HG03280 (cell line): ENCODE measurements around the gene BBIP1.
A peak's percentile ranks its signal among the peaks of the same experiment; 100 is the strongest.

Source experiments
- ATAC-seq: cut with Tn5 transposase; IDR thresholded peaks from one replicate; pipeline ENCODE4 v1.9.1; 2021; ENCODE audit warnings: mild to moderate bottlenecking, moderate library complexity; ENCODE audit not compliant: unreplicated experiment

Gene BBIP1, protein sequence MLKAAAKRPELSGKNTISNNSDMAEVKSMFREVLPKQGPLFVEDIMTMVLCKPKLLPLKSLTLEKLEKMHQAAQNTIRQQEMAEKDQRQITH

DNA sequence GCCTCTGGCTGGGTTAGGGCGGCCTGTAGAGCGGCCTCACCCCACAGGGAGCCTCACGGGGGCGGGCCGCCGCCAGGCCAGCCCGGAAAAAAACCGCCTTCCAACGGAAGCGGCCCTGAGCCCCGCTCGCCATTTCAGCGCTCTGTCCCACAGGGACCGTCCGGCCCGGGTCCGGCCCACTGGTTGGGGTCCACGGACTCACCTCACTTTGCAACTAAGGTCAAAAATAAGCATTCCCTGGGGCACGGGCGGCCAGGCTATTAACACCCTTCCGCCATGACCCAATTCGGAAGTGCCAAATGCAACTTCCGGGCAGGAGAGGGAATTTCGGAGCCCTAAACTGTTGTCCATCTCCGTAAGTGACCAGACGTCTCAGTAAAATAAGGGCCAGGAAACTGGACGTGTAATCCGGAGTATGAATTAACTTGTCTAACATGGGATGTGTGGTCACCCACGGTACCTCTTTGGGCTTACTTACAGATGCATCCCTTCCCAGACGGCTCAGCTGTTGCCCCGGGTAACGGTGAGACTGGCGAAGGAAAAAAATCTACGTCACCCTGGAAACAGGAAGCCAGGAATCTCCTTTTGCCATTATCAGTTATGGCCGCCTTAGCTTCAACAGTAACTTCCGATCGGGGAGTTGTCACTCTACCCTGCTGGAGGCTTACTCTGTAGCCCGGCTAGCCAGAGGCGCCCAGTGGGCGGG, at the start of gene BBIP1:
BBIP1 (minus strand) TSS at position 538 of the 706 bp plus-strand sequence. CDS start 1,023 bp downstream, outside the sequence.
- ATAC-seq = peak; percentile 82

DNA sequence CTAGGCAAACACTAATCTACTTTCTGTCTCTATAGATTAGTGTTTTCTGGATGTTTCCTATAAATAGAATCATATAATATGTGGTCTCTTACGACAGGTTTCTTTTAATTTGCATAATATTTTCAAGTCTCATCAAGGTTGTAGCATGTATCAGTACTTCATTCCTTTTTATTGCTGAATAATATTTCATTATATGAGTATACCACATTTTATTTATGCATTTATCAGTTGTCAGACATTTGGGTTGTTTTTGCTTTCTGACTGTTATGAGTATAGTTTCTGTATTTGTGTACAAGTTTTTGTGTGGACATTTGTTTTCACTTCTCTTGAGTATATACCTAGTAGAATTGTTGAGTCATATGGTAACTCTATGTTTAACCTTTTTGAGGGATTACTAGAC, 48.7 kb upstream of the BBIP1 start:
- ATAC-seq = peak; percentile 50

DNA sequence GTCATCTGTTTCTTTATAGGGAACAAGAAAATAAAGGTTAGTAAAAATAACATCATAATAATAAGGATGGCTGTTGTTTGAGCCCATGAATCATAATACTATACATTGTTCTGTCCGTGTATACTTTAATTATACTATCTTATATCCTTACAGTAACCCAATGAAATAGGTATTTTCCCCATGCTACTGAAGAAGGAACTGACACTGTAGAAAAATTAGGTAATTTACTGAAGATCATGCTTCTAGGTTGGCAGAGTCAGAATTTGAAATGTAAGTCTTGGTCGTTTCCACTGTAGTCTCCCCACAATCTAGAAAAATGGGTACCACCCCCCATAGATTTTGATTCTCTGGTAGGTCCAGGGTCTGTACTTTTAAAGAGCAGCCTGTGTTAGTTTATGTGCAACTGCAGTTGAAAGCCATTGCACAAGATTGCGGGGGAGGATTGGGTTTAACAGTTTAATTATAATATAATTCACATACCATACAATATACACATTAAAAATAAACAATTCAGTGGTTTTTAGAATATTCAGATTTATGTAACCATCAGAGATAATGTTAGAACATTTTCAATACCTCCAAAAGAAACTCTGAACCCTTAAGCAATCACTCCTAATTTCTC, 48.1 kb upstream of the BBIP1 start:
- no peak for ATAC-seq

DNA sequence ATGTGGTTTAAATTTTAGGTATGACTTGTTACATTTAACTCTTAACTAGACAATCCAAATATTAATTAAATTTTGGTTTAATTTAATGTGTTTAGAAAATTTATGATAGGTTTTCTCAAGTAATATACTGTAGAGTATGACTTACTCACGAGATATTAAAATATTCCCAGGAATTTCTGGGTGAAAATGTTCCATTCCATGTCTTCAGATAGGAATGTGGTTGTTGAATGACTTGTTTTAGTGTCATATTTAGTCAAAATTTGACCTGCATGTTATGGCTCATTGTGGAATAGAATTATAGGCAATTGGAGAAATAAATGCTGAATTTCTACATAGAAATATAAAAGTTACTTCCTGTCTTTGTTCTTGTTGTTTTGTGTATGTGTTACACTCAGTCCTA, 47.2 kb upstream of the BBIP1 start:
- ATAC-seq = no peak

DNA sequence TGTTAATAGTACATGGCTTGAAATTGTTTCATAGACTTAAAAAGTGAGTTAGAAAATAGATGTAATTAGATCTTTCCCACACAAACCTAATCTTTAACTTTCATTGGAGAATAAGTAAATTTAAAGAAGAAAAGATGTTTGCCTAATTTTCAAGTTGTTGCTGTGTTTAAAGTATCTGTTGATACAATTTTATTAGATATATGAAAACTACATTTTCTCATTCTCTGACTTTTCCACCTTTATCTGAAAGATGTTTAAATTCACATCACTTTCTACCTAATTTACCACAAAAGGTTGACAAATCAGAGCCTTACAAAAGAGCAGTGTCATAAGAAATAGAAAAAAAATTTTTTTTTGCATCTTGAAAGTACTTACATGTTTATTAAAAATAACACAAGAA, 46.2 kb upstream of the BBIP1 start:
- no peak for ATAC-seq

DNA sequence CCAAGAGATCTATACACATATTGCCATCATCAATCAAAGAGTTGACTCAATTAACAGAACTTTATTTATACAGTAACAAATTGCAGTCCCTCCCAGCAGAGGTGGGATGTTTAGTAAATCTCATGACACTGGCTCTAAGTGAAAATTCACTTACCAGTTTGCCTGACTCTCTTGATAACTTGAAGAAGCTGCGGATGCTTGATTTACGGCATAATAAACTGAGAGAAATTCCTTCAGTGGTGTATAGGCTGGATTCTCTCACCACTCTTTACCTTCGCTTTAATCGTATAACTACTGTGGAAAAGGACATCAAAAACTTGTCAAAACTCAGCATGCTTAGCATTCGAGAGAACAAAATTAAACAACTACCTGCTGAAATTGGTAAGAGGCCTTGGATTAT, 45.7 kb upstream of the BBIP1 start:
- no peak for ATAC-seq

DNA sequence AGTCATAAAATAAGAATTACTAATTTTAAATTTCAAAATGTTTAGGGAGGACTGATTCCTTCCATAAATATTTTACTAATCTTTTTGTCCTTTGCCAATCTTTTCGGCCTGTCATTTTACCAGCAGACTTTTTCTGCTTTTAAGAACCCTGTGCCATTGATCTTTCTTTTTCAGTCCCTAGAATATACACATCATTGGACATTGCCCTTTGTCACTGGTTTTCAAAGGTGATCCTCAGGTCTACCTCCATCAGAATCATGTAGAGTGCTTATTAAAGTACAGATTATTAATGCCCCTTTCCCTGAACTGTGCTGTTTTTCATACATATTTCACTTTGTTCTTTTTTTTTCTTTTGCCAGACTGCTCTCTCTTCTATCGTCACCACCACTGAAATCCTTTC, 44.2 kb upstream of the BBIP1 start:
- no peak for ATAC-seq

DNA sequence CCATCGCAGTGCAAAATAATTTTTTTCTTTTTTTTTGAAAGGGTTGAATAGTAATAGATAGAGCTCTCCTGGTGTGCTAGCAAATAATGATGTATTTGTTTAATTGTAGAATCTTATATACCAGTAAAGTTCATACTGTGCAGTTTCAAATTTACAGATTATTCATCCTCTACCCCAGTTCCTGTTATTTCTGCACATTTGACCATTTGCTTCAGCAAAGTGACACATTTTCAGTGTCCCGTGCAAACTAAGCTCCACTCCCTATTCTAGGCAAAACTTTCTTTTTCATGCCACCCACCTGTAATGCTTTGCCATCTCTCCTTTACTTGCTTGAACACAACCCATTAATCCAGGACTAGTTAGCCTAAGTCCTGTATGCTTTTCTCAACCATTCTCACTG, 43.5 kb upstream of the BBIP1 start:
- no peak for ATAC-seq

DNA sequence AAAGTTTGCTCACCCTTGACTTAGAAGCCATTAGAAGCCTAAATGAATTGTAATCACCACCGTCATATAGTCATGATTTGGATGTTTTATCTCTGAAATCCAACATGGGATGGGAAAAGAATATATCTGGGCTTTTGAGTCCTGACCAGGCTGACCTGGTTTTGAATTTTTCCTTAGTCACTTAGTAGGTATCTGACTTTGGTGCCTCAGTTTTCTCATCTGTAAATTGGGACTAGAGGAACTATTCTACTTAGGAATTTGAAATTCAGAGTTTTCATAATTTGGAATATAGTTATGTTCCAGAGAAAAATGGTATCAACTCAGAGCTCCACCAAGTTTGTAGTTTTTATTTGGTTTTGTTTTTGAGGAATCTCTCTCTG, 41.3 kb upstream of the BBIP1 start:
- no peak for ATAC-seq

DNA sequence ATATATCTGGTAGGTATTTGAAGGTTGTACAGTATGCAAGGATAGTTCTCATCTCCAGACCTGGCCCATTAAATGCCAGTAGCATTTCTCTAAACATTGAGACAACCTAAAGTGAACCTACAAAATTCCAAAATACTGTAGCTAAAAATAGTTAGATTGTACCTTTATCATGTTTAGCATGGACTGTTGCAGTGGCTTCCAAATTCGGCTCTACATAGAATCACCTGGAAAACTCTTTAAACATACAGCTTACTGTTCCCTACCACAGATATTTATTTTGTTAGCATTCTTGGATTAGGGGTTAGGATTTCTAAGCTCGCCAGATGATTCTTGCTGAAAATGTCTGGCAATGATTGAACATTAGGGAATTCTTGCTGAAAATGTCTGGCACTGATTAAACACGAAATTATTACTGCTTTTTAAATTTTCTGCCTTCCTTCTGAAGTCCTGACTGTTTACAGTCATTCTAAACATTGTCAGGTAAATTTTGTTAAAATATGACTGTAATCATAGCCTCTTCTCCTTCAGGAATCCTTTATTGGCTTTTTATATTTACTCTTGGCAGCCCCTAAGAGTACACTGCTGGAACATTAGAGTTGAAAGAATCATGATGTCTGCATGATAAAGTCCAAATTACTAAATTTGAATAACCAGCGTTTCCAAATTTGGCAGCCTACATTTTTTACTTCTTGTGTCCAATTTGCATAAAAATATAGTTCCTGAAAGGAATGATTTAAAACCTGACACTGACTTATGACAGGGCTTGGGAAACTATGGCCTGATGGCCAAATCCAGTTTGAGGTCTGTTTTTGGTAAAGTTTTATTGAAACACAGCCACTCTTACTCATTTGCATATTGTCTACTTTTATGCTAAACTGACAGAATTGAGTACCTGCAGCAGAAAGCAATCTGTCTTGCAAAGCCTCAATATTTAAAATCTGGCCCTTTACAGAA, 40.7 kb upstream of the BBIP1 start:
- no peak for ATAC-seq

DNA sequence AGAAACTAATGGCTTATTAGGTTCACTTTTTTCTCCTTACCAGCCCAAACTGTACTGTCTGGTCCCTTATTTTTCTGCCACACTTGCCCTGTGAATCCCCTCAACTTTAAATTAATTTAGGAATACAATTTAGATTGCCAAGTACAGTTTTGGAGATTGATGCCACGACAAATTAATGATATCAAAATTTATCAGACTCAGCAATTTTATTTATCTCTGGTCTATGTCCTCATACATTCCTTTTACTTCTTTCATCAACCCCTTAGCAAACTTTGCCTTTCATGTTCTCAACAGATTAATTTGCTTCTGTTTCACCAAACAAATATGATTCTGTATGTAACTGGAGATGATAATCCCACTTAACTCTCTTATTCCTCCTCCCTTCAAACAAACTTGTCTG, 38.6 kb upstream of the BBIP1 start:
- no peak for ATAC-seq

DNA sequence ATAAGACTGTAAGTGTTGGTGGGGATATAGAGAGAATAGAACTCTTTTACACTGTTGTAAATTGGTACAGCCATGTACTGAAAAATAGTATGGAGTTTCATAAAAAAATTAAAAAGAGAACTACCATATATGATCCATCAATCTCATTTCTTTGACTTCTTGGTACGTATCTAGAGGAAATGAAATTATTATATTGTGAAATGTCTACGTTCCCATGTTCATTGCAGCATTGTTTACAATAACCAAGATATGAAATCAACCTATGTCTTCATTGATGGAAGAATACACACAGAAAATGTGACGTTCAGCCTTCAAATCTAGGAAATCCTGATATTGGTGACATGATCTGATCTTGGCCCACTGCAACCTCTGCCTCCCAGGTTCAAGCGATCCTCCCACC, 32.4 kb upstream of the BBIP1 start:
- no peak for ATAC-seq

DNA sequence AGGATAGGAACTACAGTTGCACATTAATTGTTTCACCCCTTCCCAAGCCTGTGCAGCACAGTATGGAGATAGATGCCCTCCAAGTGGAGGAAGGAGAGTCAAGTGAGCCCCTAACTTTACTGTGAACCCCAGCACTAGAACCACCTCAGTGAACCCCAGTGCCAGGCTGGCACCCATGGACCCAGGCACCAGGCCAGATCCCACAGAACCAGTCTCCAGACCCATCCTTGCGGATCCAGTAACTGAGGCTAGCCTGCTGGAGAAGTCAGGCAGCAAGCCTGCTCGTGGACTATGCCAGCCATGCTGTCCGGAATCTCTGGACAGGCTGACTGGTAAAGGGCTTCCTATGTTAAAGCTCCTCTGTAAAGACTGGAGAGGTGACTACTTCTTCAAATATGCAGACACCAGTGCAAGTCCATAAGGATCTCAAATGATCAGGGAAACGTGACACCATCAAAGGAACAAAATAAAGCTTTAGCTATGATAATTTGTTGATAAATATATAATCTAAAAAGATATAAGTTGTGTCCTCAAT, 28.1 kb upstream of the BBIP1 start:
- ATAC-seq = no peak

DNA sequence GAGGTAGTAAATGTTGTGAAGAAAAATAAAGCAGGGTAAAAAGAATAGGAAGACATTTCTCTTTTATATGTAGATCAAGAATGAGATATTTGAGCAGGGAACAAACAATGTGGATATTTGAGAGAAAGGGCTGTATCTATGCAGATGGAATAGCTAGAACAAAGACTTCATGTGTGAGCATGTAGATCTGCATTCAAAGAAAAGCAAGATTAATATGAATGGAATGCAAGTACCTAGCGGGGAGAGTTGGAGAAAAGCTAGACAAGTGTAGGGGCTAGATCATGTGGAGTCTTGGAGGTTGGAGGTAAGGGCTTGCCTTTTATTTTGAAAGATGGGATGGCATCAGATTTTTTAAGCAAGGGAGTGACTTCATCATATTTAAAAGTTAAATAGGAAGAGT, 27.5 kb upstream of the BBIP1 start:
- ATAC-seq = no peak

DNA sequence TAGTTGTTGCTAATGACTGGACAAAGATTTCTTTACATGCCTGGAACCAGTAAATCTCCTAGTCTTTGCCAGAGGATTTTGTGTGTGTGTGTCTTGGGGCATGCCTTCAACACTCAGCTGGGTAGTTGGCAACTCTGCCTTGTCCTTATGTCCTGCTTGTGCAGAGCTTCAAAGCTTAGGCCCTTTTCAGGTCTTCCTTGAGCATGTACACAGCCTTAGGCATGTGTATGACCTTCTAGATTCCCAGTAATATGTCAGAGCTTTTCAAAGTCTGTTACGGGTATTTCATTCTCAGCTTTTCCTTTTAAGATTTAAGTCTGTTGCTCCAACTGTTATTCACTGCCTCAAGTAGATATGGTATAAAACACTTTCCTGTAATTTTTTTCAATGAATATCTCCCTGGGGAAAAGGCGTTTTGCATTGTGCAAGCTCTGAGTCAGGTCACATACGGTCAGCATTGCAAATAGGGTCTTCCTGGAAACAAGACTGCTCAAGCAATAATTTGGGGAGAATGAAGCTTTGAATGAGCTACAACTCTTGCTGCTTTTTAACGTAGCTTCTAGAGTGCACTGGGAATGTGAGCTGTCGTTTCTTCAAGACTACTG, 25.9 kb upstream of the BBIP1 start:
- ATAC-seq = no peak

DNA sequence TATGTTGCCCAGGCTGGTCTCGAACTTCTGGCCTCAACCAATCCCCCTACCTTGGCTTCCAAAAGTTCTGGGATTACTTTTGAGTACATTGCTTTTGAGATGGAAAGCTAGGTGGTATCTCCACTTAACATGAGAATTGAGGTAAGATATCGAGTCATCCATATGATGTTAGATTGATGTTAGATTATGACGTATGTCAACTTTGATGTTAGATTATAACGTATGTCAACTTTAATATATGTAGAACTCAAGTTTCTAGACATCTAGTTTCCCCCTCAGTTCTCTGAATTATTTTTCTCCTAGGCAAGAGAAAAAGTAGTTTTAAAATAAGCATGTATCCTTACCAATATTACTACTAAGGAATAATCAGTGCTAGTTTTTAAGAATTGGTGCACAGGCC, 20.4 kb upstream of the BBIP1 start:
- no peak for ATAC-seq

DNA sequence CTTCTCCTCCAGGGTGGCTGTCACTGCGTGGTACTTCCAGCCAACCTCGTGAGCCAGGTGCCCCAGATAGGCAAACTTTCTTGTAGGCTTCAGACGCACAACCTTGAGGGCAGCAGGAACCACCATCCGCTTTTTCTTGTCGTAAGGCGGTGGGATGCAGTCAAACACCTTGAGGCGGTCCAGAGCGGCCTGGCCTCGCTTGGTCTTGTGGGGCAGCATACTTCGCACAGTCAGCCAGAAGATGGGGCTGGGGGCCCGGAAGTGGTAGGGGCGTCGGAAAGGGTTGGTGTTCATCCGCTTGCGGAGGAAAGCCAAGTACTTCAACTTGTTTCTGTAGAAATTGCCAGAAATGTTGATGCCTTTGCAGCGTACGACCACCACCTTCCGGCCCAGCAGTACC, 17.8 kb upstream of the BBIP1 start:
- no peak for ATAC-seq

DNA sequence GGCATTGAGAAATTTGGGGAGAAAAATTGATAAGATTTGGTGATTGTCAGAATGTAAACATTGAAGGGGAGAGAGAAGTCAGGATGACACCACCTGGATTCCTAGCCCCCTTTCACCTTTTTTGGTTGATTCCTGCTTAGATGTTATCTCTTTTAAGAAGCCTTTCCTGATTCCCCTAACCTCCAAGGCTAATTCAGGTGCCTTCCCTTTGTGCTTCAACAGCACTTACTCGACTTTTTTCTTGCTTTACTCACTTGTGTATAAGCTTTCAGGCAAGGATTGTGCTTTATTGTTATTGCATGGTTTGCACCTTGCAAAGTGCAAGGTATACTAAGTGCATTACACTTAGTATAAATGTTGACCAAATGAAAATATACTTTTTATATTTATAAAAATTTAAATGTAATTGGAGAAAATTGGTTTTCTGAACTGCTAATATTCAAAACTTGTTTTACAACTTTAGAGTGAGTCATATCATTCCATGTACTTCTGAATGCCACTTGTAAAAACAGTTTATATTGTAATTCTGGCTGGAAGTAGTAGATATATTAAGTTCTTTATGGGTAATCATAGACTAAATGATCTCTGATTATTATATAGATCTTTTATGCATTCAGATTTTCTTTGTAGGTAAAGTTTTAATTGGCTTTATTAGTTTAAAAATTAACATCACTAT, 13.7 kb upstream of the BBIP1 start:
- ATAC-seq = no peak

DNA sequence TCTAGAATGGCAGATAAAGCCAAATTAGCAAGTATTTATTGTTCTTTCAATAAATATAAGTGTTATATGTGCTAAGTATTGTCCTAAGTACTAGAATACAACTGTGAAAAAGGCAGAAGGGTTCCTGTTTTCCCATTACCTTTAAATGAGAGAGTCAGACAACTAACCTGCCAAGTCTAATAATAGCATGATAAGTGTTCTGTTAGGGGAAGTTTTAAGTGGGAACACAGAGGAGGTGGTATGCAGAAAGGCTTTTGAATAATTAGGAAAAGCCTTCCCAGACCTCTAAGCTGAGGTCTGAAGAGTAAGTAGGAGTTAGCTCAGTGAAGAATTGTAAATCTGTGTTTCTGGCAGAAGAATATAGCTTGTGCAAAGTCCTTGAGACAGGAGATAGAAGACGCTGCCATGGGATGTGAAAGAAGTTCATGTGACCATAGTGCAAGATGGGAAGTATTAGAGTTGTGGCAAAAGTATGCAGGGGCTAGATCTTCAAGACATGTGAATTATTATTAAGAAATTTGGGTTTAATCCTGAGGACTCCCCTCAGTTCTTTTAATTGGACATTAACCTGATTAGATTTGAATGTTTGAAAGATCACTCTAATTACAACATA, 12.9 kb upstream of the BBIP1 start:
- ATAC-seq = no peak

DNA sequence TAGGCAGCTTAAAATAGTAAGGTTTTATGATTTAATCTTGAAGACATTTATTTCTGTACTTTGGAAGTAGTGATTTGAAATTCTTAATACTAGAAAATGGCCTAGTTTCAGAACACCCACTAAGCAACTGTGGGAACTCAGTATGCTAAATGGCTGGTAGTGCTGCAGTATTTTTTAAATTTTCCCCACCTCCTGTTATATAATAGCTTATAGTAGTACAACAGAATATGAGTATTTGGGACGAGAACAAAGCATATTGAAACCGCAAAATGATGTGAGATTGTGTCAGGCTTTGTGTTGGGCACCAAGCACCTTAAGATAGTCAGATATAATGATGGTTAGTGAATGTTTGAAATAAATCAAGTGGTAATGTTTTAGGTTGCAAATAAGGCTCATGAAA, 8.5 kb upstream of the BBIP1 start:
- ATAC-seq = no peak
